HFFc6 (cell line): ENCODE measurements around the gene ISCU. TPM values are rescaled to one million over a fixed set of nuclear protein-coding genes. Genes with fewer than 3 reads are reported as not detected.
"Not testable (repeated sequence)": the region's sequence is repeated elsewhere in the genome, so short reads cannot be mapped to it uniquely, and the experiment has no call there.

ENCODE experiments used
- DNase-seq: peaks from one replicate; pipeline ENCODE4 v3.0.0-alpha.2; 2018
- H3K27ac Mint-ChIP-seq: 2 replicates; pipeline ENCODE4 v1.8.0; 2020; ENCODE audit warnings: mild to moderate bottlenecking, mixed read lengths
- H3K27me3 Mint-ChIP-seq: 2 replicates; pipeline ENCODE4 v1.8.0; 2021; ENCODE audit warnings: mild to moderate bottlenecking, moderate library complexity, mixed read lengths; ENCODE audit not compliant: insufficient read depth
- H3K36me3 Mint-ChIP-seq: 2 replicates; pipeline ENCODE4 v1.8.0; 2021; ENCODE audit warnings: low read depth, mixed read lengths
- H3K4me1 Mint-ChIP-seq: 2 replicates; pipeline ENCODE4 v1.8.0; 2020; ENCODE audit warnings: low read depth, mixed read lengths
- H3K4me3 Mint-ChIP-seq: 2 replicates; pipeline ENCODE4 v1.8.0; 2020; ENCODE audit warnings: mild to moderate bottlenecking, moderate library complexity, mixed read lengths
- H3K9me3 Mint-ChIP-seq: 2 replicates; pipeline ENCODE4 v1.8.0; 2020; ENCODE audit warnings: mild to moderate bottlenecking, mixed read lengths
- CTCF ChIP-seq: fragments of 200-600 bp; sonication (generic); IDR thresholded peaks from 2 replicates; pipeline ENCODE4 v1.5.0; 2021; ENCODE audit warnings: antibody characterized with exemption, mild to moderate bottlenecking
- total RNA-seq, 6 experiments: library from RNA; stranded (reverse); fragmentation: NEBNext Ultra II Directional; extraction: Animal tissue kit (Norgen Biotek cat#: 25700); gene quantifications; 2 replicates in 1 of 6; 3 replicates in 5 of 6; pipeline ENCODE4 v1.2.3, GENCODE V29; 2021

Gene ISCU
- total RNA-seq, 6 experiments from 2014 or later: 100 to 128 (median 107) TPM

GRCh38 chr12:108571609-108572165 lies 9.3 kb downstream of the ISCU start:
- Mint-ChIP-seq H3K27me3 (peaks cover 5% of the 10 kb centered on the region; the same call in 1 of the 2 replicates), H3K36me3 (peaks cover 6% of the 10 kb centered on the region; the same call in 1 of the 2 replicates), H3K4me1 (peaks cover 17% of the 10 kb centered on the region), H3K4me3 (no peak overlapping the region), H3K9me3 (no peaks in the 10 kb centered on the region), H3K27ac (no peak overlapping the region)
- DNase-seq: no peak
- no peak for TF ChIP-seq CTCF

- peaks cover 15% of the 10 kb centered on the region for H3K4me1 Mint-ChIP-seq
- H3K27me3 Mint-ChIP-seq: peaks cover 5% of the 10 kb centered on the region; the same call in 1 of the 2 replicates
- H3K27ac Mint-ChIP-seq: no peak overlapping the region
- peaks cover 6% of the 10 kb centered on the region; the same call in 1 of the 2 replicates for H3K36me3 Mint-ChIP-seq
- no peaks in the 10 kb centered on the region for H3K9me3 Mint-ChIP-seq
- no peak overlapping the region for H3K4me3 Mint-ChIP-seq
- TF ChIP-seq CTCF: no peak
- no peak for DNase-seq
Observed at GRCh38 chr12:108572166-108572790, 9.9 kb downstream of the ISCU start.

GRCh38 chr12:108573317-108573716 lies 10.9 kb downstream of the ISCU start:
- Mint-ChIP-seq H3K4me3 (no peak overlapping the region), H3K4me1 (peaks cover 9% of the 10 kb centered on the region; the same call in 1 of the 2 replicates), H3K27ac (no peak overlapping the region), H3K9me3 (no peaks in the 10 kb centered on the region), H3K36me3 (peaks cover 6% of the 10 kb centered on the region; the same call in 1 of the 2 replicates), H3K27me3 (peaks cover 5% of the 10 kb centered on the region; the same call in 1 of the 2 replicates)
- TF ChIP-seq CTCF: no peak
- no peak for DNase-seq

- not testable (repeated sequence) for H3K27ac Mint-ChIP-seq, H3K36me3 Mint-ChIP-seq, H3K27me3 Mint-ChIP-seq, DNase-seq, H3K9me3 Mint-ChIP-seq, H3K4me3 Mint-ChIP-seq
- H3K4me1 Mint-ChIP-seq: peaks cover 18% of the 10 kb centered on the region
Observed at GRCh38 chr12:108574276-108574675, 11.9 kb downstream of the ISCU start.

- peaks cover 21% of the 10 kb centered on the region for H3K4me1 Mint-ChIP-seq
- TF ChIP-seq CTCF: no peak
- H3K27ac Mint-ChIP-seq: no peak overlapping the region
- DNase-seq: no peak
- no peak overlapping the region for H3K4me3 Mint-ChIP-seq
- no peaks in the 10 kb centered on the region for H3K36me3 Mint-ChIP-seq
- peaks cover 5% of the 10 kb centered on the region; the same call in 1 of the 2 replicates for H3K27me3 Mint-ChIP-seq
- no peaks in the 10 kb centered on the region for H3K9me3 Mint-ChIP-seq
Observed at GRCh38 chr12:108575199-108575912, 13.0 kb downstream of the ISCU start.
